Stimulated activated CD8-positive, alpha-beta memory T cell treated with anti-CD3 and anti-CD28 coated beads, Interleukin-12 subunit alpha, Interleukin-12 subunit beta, amount 100 ng/mL, for 4 hours (primary cell): ENCODE measurements around the gene OTX2.

Experiments
- DNase-seq: peaks from one replicate; pipeline ENCODE4 v3.0.0-alpha.2; 2020; ENCODE audit warnings: low read depth

The OTX2 gene

GRCh38 chr14:56812364-56813141 is 2.3 kb upstream of the OTX2 start:
- no peak for DNase-seq

GRCh38 chr14:56811593-56812363 is 1.5 kb upstream of the OTX2 start:
- no peak for DNase-seq

GRCh38 chr14:56810836-56811592 is 735 bp upstream of the OTX2 start:
- DNase-seq = no peak

- no peak for DNase-seq
Measured at GRCh38 chr14:56809270-56810146, 771 bp downstream of the OTX2 start.

DNA sequence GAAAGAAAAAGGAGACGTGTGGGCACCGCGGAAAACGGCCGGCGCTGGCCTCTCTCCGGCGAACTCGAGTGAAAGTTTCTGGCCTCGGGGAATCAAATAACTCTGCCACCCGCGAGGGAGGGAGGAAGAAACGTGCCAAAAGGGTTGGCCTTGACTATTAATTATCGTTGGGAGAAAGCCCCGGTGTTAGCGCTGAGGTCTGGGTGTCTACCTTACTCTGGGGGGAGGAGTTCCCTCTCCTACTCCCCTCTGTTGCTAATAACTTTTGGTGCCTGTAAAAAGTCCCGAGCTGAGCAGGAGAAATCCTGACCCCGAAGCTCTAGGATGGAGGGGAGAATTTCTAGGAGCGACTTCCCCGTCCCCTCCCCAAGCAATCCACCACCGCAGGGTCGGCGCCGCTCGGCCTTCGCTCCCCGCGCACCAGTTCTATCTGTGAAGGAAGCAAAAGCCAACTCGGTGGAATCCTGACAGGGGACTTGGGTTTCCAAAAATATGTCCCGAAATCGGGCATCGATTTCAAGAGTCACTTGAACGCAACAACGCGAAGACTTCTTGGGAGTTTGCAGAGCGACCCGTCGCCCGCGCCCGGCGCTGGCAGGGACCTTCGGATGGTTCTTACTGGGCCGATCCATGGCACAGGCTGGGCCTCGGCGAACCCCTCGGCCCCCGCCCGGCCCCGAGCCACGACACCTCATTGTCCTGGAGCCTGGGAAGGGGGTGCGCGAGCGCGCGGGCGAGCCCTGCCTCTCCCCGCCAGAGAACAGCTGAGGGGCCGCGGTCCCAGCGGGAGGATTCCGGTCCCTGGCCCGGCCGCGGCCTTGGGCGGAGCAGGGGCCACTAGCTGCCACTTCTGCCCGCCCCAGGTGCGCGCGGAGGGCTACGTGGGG is 1.7 kb downstream of the OTX2 start:
- DNase-seq = no peak

DNA sequence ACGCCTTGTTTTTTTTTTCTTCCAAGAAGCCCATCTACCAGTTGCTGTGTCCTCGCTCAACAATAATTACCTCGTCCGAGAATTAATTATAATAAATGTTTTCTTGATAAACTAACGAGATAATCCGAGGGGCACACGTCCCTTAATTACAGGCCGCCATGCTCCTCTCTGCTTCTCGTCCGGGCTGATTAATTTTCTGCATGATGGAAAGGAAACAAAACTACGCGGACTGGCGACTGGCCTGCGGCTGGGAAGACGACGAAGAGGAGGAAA is 2.2 kb downstream of the OTX2 start:
- no peak for DNase-seq

DNA sequence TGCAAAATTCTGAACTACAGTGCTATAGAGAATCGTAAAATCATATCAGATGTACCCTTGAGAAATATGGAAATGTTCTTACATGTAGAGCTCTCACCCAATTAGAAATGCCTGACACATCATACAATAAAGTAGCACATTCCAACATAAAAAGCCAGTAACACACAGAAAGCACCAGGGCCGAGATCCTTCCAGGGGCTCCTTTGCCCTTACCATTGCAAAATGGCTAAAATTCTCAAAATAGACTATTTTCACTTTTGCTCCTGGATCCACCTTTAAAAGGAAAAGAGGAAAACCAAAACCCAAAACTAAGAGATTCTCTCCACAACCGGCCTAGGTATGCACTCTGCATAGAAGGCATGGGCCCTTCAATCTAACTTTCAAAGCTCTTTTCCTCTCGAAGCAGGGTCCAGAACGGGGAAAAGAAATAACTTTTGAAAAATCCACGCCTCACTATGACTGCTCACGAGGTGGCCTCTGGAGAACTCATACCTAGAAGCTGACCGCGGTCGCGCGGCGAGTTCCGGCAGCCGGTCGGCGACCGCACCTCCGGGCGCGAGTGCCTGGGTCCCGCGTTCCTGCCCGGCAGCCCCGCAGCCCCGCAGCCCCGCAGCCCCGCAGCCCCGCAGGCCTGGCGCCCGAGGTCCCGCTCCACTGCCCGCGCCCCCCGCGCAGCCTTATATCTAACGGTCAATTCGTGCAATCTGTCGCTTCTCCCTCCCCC is 2.7 kb downstream of the OTX2 start:
- no peak for DNase-seq

DNA sequence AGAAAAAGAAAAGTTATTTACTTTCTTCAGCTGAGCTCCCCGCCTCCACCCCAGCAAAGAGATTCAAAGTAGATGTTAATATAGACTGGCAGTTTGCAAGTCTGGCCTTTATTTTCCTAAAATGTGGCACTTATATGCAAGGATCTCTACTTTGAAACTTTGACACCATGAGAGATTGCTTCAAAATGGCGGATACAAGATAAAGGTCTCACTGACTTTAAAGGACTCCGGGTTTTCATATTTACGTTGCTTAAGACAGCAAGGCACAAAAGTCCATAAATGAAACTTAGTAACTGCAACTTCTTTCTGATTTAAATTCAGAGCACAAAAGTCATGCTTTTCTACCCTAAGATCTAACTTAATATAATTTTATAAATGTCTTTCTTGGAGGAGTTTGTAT is 3.5 kb downstream of the OTX2 start:
- DNase-seq = no peak

DNA sequence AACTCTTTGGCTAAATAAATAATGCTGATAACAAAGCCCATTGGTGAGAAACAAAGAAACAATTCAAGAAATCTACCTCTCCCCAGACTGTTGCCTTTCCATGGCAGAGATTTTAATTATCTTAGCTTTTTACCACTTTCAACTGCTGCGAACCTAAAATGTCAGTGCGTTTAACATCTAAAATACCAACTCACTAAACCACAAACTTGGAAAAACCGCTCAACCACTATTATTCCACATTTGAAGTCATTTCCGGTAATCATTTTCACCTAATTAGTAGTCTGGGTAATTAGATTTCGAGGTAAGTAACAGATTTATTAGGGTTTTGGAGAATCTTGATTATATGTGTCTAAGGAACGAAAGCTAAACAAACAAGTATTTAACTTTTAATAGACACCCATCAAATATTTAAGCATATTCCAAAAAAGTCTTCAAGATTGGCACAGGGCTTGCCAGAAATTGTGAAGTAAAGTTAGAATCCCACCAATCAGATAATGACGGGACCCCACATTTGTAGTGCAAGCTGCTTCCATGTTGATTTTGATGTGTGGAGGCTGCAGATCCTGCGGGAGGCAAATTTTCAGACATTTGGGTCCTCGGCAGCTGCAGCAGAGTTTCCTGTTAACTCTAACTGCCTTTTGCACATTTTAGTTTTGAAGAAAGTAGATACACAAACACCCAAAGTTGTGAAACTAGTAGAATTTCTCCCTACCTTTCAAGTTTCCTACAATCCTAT is 4.1 kb downstream of the OTX2 start:
- DNase-seq = no peak

DNA sequence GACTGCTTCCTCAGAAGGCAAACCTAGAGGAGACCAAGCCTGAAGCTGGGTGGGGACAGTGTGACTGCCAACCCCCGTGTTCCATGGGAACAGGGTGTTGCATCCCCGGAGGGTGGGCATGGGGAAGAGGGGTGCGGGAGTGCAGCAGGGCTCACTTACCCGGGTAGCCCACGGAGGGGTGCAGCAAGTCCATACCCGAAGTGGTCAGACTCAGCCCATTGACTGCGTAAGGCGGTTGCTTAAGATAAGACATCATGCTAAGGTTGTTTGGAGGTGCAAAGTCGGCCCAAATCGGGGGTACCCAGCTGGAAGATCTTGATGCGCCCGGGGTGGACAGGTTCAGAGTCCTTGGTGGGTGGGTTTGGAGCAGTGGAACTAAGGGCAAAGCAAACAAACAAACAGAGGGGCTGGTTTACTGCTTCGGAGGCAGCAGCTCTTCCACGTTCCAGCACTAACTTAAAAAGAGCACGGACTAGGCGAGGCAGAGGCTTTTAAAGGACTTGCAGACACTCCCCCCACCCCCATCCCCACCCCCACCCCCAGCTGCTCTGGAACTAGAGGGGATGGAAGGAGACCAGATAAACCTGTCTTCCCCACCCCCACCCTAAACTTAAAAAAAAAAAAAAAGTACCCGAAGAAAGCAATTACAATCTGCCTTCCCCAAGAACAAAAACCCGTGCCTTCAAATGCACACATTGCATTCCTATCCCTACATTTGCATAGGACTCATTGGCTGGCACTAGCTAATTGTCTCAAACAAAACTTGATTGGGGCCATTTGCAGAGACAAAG is 4.9 kb downstream of the OTX2 start:
- DNase-seq = no peak

DNA sequence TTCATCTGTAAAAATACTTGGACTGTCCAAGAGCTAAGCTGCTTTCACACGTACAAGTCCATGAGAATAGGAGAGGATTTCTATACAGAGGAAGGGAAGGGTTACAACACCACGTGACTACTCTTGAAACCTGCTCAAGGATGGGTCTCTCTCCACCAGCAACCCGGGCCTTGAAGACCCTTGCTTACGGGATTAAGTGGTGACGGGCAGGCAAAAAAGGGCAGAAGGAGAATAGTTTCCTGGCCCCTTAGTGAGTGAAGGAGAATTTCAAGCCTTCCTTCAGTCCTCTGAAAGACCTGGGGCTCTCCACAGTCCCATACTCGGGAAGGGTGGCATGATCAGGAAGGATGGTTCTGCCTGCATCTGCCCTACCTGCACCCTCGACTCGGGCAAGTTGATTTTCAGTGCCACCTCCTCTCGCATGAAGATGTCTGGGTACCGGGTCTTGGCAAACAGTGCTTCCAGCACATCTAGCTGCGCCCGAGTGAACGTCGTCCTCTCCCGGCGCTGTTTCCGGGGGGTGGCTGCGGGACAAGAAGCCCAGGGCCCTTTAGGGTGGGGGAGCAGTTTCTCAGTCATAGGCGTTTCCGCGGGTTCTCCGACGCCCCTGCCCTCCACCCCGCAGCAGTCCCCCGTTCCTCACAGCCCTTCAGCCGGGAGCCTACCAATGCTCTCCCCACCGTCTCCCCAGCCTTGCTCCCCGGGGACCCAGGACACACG is 6.3 kb downstream of the OTX2 start:
- no peak for DNase-seq

- DNase-seq = no peak
Measured at GRCh38 chr14:56801920-56802319, 8.4 kb downstream of the OTX2 start.

GRCh38 chr14:56799343-56799645 is 11.0 kb downstream of the OTX2 start:
- DNase-seq = no peak

DNA sequence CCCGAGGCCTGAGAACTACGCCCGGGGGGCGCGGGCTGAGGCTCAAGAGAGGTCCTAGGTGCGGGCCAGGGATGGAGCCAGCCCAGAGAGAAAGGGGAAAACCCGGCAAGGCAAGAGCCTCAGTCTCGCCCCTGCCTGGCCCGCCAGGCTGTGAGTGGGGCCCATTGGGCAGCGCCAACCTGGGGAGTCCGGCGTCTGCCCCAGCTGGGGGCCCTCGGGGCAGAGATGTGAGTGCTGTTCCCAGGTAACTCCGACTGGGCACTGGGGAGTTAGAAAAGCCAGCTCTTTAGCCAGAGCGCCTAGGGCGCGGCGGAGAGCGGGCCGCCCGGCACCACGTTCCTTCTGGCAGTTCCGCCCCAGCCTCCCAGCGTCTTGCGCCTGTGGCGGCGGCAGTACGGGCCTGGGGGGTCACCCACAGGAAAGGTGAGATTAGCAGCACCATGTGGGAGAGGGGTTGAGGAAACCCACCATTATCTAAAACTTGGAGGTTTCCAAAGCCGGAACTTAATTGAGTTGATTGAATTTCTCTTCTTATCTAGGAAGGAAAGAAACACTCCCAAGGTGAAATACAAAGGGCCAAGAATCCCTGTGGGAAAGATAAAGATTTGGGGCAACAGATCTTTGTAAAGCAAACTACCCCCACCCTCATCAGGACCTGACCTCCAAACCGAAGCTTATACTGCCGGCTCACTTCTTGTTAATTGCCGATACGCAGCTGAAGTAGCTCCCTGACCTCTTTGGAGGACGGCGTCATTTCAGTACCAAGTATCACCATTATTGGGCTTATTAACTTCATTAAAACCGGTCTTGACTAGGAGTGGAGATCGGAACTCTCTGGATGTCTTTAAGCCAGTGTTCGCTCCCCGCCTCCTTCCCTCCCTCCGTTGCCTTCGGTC is 11.6 kb downstream of the OTX2 start:
- DNase-seq = no peak

DNA sequence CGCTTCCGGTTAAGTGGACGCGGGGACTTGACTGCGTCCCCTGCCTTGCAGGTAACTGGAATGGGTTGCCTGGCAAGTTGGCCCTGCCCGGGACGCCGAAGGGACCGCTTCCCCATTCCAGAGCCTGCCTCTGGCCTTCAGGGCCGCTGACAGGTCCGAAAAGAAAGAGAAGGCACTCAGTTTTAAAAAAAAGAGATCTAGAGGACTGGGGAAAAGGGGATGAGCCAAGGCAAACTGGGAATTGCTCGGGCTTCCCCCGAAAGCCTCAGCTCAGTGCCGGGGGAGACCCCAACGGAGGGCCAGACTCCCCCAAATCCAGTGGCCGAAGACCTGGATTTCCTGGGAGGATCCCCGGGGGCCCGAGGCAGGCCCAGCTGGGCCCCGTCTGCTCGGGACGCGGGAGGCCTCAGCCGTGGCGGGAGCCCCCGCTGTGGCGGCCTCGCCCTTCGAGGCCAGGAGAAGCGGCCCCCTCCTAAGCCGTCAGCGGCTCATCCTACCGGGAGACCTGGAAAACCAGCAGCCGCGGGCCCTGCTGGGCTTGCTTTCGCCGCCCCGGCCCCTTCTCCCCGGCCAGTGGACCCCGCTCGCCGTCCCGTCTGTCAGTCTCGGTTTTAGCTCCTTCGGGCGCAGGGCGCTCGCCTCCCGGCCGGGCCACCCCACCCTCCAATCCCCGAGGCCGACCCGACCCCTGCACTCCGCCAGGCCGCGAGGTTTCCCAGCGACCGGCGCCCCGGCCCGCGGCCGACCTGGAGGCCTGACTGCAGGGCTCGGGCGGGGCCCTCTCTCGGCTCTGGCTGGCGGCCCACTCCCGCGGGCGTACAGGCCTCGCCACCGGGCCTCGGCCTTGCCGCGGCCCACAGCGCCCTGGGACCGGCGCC is 12.5 kb downstream of the OTX2 start:
- DNase-seq = no peak

GRCh38 chr14:56797003-56797568 is 13.2 kb downstream of the OTX2 start:
- DNase-seq = no peak
